ENCODE results near the gene PTCHD4.
"Not testable (repeated sequence)": the region's sequence is repeated elsewhere in the genome, so short reads cannot be mapped to it uniquely, and the experiment has no call there.

The PTCHD4 gene

DNA sequence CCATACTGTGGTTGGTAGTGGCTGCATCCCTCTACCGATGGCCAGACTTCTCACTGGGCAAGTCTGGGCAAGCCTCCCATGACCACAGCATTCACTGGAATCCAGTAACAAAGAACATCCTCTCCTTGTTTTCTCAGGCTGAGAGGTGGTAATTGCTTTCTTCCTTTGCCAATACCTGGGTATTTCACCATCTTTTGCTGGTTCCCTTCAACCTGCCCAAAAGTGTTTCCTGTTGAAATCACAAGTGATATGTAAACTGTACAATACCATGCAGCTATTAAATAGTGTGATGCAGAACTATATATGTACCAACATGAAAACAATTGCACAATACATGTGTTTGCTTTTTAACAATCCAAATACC is at the start of gene PTCHD4:
PTCHD4 (minus strand) TSS at position 55 of the 364 bp plus-strand sequence. CDS start 42,240 bp downstream, outside the sequence.
- no peak for DNase-seq

DNA sequence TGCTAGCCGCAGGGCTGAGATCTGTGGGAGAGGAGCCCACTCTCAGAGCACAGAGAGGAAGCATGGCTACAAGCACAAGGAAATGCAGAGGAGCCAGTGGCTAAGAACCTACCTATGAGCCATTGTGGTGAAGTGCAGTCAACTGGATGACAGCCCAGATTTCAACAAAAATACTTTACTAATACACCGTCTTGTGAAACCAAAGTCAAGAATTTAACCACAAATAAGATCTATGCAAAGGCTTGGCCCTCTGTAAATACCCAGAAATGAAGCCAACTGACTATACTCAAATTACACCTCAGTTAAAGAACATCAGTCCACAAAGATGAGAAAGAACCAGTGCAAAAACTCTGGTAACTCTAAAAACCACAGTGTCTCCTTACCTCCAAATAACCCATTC is 40.1 kb upstream of the PTCHD4 start:
- no peak for DNase-seq

DNA sequence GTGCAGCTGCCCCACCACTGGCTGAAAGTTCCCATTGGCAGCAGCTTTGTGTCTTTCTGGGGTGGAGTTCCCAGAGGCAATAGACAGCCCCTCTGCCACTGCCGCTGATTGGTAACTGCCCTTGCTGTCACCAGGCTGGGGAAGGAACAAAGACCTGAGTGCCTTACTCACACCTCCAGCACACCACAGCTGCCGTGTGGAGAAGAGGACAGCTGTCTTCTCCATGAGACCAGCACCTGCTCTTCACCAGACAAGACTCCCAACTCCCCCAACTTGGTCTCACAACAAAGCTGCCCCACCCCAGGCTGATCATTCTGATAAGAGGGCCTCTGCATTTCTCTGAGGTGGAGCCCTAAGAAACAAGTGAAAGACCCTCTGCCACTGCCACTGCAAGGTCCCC is 39.7 kb upstream of the PTCHD4 start:
- DNase-seq, result no peak

DNA sequence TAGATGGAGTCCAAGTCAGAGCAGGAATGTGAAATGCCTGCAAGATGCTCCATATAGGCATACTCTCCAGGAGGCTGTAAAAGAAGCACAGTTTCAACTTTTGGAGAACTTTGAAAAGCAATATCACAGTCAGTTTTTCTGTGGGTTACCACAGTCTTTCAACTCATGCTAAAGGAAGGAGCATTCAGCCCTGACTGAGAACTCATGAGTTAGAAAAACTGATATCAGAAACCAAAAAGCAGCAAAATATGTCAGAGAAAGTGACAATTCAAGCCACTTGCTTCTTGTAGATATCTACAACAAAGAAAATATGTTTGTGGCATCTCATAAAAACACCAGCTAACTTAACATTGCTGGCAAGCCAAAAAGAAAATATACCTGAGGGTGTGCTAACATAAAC is 36.1 kb upstream of the PTCHD4 start:
- DNase-seq, result no peak

DNA sequence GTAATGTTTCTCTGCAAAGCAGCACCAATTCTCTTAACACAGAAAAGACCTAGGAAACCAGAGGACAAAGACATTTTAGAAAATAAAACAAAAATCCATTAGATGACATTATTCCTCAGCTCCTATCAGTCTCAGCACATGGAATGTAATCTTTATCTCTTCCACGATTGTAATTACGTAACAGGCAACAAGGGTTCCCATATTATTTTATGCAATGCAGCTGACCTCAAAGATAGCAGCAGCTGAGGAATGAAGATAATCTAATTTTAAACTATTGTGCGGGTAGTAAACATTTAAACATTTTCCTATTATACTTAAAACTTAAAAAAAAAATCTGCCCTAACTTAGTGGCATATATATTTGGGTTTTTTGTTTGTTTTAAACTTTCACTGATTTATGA is 33.0 kb upstream of the PTCHD4 start:
- DNase-seq, result no peak

DNA sequence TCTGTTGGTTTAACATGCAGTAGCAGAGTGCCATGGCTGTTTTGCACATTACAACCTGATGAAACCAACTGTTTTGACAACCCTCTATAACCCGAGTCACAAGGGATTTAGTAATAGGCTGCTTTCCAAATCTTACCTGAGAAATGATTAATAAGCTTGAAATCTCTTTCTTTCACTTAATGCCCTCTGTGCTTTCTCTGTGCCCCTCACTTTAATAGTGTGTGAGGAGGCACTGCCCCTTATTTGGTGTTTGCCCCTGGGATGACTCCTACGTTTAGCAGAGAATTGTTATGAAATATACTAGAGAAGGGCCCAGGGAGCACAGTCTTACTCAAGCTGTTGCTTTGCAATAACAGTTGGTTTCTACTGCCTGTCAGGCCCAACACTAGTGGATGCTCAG is 31.0 kb upstream of the PTCHD4 start:
- no peak for DNase-seq

DNA sequence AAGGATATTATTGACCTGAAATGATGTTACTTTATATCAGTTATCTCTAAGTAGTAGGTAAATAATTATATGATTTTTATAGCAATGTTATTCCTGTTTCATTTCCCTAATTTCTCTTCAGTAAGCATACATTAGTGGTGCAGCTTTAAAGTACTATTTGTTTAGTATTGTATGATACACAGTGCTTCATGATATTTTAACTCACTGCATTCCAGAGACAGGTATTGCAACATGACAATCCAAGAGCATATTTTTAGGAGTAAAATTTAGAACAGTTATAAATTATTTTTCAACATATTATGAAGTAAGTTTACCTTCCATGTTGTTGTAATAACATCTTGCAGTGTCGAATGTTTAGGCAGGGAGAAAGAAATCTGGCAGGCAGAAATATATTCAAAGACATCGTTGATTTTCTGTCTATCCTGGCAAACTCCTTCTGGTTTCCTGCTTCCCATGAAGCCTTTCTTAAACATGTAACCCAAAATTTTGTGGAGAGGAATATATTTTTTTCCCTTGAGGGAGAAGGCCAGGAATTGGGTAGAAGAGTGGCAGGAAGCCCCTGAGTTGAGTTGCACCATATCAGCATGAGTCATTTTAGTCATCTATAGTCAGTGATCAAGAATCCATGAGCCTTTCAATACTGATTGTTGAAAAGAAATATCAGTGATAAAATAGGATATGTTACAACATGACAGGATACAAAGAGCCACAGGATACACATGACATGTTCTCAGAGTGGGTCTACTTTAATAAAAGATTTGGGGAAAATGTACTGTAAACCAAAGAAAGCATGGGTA is 29.0 kb upstream of the PTCHD4 start:
- DNase-seq, result no peak

DNA sequence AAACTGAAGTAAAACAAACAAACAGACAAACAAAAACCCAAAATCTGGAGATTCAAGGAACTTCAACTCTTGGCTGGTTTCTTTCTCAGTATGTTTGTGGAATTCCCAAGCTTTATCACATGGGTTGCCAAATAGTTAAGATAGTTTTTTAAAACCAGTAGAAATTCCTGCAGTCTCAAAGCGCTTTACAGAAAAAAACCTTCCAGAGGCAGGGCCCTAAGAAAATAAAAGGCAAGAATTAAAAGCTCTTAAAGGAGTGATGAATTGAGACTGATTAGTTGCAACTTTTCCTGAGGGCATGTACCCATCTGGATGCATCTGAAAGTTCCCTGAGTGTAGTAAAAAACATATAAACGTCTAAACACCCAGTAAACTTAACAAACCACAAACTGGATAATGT is 25.9 kb upstream of the PTCHD4 start:
- DNase-seq, result no peak

DNA sequence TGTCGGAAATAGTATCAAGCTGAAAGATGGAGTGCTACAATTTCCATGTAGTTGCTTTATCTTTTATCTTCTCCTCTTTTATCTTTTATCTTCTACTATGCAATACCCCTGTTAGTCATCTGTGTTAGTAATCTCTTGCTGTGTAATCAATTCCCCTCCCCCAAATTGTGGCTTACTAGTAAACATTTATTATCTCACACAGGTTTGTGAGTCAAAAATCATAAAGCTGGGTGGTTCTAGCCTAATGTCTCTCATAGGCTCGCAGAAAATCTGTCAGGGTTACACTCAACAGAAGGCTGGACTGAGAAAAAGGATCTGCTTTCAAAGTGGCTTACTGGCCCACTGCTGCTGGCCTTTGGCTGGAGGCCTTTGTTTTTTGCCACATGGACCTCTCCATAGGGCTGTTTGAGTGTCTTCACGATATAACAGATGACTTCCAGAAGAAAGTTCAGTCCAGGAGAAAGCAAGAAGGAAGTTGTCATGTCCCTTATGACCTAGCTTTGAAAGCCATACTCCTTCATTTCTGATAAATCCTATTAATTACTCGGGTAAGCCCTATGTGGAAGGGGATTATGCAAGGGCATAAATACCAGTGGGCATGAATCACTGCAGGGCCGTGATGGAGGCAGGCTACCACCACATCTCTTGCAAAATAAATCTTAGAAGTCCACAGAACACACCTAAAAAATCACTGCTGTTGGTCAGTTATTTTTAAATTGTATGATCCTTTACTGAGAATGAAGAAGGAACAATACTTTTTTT is 24.5 kb upstream of the PTCHD4 start:
- no peak for DNase-seq

DNA sequence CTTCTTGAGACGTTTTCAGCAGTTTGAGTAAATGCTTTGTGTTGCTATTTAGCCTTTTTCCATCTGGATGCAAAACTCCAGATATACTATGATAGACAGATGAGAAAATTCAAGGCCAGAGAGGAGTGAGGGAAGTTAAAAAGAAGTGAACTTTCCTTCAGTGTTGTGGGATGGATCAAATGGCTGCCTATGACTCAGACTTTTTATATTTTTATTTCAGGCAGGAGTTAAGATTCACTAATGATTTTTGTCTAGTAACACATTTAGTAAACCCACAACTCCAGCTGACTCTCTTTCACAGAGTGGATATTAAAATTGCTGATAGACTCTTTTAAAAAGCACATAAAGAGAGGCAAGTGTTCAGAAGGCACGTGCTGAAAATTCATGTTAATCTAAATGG is 23.2 kb upstream of the PTCHD4 start:
- DNase-seq, result no peak

DNA sequence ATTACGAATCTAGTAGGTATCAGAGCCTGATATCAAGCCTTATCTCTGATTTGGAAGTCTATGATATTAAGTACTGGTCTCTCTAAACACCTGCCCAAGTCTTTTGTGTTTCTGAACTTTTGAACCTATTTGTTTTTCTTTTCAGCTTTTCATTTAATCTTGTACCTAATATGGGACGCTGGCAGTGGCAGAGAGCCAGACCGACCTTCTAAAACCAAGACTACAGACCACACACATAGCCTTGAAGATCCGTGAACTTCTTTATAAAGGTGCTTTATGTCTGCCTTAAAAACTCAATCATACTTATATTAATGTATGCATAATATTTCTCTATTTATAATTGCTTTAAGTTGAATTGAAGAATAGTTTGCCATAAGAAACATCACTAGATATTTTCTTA is 12.6 kb upstream of the PTCHD4 start:
- no peak for DNase-seq

DNA sequence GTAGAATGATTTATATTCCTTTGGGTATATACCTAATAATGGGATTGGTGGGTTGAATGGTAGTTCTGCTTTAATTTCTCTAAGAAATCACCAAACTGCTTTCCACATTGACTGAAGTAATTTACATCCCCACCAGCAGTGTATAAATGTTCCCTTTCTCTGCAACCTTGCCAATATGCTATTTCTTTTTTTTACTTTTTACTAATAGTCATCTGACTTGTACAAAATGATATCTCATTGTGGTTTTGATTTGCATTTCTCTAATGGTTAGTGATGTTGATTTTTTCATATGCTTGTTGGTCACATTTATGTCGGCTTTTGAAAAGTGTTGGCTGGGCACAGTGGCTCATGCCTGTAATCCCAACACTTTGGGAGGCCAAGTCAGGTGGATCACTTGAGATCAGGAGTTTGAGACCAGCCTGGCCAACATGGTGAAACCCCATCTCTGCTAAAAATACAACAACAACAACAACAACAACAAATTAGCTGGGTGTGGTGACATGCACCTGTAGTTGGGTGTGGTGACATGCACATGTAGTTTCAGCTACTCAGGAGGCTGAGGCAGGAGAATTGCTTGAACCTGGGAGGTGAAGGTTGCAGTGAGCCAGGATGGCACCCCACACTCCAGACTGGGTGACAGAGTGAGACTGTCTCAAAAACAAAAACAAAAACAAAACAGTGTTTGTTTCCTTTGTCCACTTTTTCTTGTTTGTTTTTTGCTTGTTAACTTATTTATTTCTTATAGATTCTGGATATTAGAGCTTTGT is 11.2 kb upstream of the PTCHD4 start:
- DNase-seq, result not testable (repeated sequence)

DNA sequence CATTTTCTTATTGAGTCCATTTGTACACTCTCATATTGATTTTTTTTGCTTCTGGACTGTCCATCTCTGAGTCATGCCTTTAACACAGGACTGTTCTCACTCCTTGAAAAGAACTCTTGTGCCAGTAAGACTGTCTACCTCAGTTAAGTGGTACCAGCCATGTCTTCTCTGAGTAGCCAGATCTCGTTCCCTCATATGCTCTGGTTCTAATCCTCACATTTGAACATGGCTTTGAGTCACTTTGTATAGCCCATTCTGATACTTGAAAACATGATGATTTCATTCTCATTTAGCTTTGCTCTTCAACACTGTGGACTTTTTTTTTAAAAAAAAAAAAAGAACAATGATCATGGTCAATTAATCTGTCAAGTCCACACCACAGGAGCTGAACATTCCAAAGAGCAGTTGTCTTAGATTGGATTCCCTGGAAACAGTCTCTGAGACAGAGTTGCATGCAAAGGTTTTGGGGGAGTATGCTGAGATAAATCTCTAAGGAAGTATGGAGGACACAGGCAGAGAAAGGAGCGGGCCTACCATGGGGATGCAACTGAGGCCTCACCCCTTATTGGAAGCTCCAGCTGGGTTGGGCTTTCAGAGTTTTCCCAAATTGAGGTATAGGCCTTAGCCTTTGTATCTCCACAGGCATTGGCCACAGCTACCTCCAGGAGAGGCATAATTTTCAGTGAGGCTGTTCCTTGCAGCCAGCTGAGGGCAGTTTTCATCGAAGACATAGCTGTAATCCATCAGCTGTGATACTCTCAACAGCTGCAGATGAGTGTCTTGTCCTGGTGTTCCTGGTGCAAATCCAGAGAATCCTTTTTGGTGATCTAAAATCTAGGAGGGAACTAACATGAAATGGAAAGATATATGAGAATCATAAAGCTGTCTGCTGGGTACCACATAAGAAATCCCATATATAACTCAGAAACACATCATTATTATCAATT is 6.0 kb upstream of the PTCHD4 start:
- DNase-seq, result no peak

DNA sequence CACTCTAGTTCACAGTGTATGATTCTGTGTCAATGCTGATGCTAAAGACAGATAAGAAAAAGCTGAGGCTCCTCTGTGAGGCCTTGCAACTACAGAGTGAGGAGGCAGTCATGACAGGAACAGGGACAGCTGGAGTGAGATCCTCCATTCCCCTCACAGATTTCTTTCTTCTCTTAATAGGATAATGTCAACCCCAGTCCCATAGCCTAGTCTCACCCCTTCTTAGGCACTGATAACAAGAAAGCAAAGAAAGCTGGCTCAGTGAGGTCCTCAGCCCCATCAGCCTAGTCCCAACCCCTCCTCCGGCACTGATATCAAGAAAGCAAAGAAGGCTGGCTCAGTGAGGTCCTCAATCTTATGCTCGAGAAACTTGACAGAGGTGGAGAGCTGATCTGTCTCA is 2.1 kb upstream of the PTCHD4 start:
- DNase-seq, result no peak

DNA sequence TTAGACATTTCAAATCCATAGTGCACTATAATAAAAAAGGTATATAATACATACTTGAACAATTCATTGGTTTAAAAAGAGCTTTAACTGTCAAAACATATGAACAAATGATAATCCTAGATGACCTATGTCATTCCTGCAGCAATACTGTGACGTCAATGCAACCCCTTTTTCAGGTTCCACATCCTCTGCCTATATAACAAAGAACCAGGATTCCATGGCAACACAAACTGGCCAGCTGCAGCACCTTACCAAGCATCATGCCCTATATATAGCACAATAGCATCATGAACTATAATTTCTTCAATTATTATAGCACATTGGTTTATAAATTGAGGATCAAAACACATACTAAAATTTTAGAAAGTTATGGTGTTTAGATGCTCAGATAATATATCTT is 578 bp upstream of the PTCHD4 start:
- DNase-seq, result no peak

DNA sequence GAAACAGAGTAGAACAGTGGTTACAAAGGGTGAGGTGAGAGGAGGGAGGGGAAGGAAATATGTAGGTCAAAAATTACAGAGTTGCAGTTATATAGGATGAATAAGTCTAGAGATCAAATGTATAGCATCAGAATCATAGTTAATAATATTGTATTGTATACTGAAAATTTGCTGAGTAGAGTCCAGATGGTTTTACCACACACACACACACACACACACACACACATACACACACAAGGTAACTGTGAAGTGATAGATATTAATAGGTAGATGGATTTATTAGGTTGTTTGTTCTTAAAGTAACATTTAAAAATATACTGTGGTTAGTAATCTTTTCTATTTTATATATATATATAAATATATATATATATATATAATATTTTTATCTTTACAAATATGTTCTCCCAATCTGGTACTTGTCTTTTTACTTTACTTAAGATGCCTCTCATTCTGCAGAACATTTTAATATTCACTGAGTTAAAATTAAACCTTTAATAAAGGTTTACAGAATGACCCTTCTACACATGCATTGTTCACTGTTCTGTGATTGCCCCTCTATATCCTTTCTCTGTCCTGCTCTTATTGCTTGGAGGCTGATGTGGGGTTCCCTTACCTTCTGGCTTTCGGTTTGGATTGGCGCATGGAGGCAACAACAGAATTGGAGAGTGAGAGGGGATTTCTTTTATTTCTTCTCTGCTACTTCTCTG is 408 bp downstream of the PTCHD4 start:
- no peak for DNase-seq

DNA sequence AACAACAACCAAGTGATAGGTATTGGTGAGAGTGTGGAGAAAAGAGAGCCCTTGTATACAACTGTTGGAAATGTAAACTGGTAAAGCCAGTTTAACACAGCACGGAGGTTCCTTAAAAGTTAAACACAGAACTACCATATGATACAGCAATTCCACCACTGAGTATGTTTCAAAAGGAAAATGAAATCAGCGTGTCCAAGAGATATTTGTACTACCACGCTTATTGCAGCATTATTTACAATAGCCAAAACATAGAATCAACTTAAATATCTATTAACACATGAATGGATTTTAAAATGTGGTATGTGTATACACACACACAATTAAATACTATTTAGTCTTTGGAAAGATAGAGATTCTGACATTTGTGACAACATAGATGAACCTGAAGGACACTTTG is 1.1 kb downstream of the PTCHD4 start:
- DNase-seq, result no peak

DNA sequence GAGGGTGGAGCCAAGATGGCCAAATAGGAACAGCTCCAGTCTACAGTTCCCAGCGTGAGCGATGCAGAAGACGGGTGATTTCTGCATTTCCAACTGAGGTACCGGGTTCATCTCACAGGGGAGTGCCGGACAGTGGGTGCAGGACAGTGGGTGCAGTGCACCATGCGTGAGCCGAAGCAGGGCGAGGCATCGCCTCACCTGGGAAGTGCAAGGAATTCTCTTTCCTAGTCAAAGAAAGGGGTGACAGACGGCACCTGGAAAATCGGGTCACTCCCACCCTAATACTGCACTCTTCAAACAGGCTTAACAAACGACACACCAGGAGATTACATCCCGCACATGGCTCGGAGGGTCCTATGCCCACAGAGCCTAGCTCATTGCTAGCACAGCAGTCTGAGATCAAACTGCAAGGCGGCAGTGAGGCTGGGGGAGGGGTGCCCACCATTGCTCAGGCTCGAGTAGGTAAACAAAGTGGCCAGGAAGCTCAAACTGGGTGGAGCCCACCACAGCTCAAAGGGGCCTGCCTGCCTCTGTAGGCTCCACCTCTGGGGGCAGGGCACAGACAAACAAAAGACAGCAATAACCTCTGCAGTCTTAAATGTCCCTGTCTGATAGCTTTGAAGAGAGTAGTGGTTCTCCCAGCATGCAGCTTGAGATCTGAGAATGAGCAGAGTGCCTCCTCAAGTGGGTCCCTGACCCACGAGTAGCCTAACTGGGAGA is 8.4 kb downstream of the PTCHD4 start:
- not testable (repeated sequence) for DNase-seq

DNA sequence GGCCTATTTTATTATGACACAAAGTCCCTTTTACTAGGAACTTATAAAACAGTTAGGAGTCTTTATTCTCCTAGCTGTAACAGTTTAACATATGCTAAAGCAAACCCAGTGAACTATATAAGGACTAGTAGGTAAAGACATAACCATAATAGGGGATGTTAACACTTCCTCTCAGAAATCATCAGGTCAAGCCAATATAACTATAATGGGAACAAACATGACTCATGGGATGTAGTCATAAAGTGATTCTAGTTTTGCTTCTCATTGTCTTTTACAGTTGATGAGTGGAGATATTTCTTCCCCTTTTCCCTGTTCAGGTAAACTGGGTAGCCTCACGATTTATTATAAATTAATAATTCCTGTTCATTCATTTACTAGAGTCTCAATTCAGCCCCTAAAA is 9.7 kb downstream of the PTCHD4 start:
- DNase-seq, result no peak

DNA sequence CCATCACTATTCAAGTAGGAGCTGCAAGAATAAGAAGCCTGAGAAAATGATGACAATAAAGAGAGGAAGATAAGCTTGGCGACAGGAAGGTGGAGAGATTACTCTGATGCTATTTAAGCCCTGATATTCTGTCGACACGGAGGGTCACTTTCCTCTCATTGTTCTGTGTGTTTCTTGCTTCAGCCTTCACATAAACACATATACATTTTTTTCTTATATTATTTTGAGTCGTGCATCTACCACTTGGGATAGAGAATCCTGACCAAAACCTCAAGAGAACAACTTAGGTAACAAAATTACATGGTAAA is 10.5 kb downstream of the PTCHD4 start:
- no peak for DNase-seq

Data from CD4-positive, alpha-beta T cell treated with Interleukin-12 subunit alpha and Interleukin-12 subunit beta, for 1 hour (primary cell).